Keratinocyte (primary cell): ENCODE measurements around the gene CTAG1B. TPM values are rescaled to one million over a fixed set of nuclear protein-coding genes. Genes with fewer than 3 reads are reported as not detected.
"Not testable (repeated sequence)": the region's sequence is repeated elsewhere in the genome, so short reads cannot be mapped to it uniquely, and the experiment has no call there.

Source experiments
- DNase-seq: peaks from one replicate; pipeline ENCODE4 v3.0.0-alpha.2; 2011; ENCODE audit warnings: low read depth, missing footprints, low spot score
- FAIRE-seq: peaks from 2 replicates; lab custom pipeline; 2011; peaks lifted over from hg19 to GRCh38; lab: Jason Lieb, UNC
- H2AFZ ChIP-seq: 2 replicates; pipeline ENCODE4 v1.6.0; 2012; ENCODE audit warnings: low read length, control low read depth, inconsistent platforms; ENCODE audit not compliant: control insufficient read depth
- H3K27ac ChIP-seq: 2 replicates; pipeline ENCODE4 v1.5.1; 2011; ENCODE audit warnings: low read length; ENCODE audit not compliant: control insufficient read depth, insufficient read depth
- H3K27me3 ChIP-seq: 3 replicates; pipeline ENCODE4 v1.6.0; 2011; ENCODE audit warnings: low read length; ENCODE audit not compliant: control insufficient read depth, insufficient read depth; ENCODE audit errors: extremely low read depth
- H3K36me3 ChIP-seq, 2 experiments: 2 replicates in 1 of 2; 3 replicates in 1 of 2; pipeline ENCODE4 v1.5.1; 2011; ENCODE audit warnings: low read length in 2 of 2, mild to moderate bottlenecking in 1 of 2; ENCODE audit not compliant: control insufficient read depth in 2 of 2, insufficient read depth in 2 of 2; ENCODE audit errors: extremely low read depth in 1 of 2
- H3K4me1 ChIP-seq: 3 replicates; pipeline ENCODE4 v1.5.1; 2011; ENCODE audit warnings: low read length; ENCODE audit not compliant: control insufficient read depth, insufficient read depth; ENCODE audit errors: extremely low read depth
- H3K4me2 ChIP-seq: 3 replicates; pipeline ENCODE4 v1.6.0; 2011; ENCODE audit warnings: low read depth, low read length; ENCODE audit not compliant: control insufficient read depth, insufficient read depth; ENCODE audit errors: extremely low read depth
- H3K4me3 ChIP-seq, 3 experiments: fragments of 200-600 bp in 1 of 3; sonication (generic) in 1 of 3; 2 replicates in 2 of 3; 3 replicates in 1 of 3; pipeline ENCODE4 v1.5.1; 2011 to 2016; ENCODE audit warnings: low read length in 3 of 3, mild to moderate bottlenecking in 3 of 3, control low read depth in 2 of 3, inconsistent platforms in 1 of 3, low read depth in 1 of 3, mixed read lengths in 1 of 3, mixed run types in 1 of 3, moderate library complexity in 1 of 3; ENCODE audit not compliant: control insufficient read depth in 2 of 3, insufficient read depth in 2 of 3; ENCODE audit errors: extremely low read depth in 1 of 3
- H3K79me2 ChIP-seq: 2 replicates; pipeline ENCODE4 v1.6.0; 2012; ENCODE audit warnings: low read length; ENCODE audit not compliant: control insufficient read depth, insufficient read depth
- H3K9ac ChIP-seq: 3 replicates; pipeline ENCODE4 v1.6.0; 2011; ENCODE audit warnings: low read length; ENCODE audit not compliant: control insufficient read depth, insufficient read depth; ENCODE audit errors: extremely low read depth
- H3K9me1 ChIP-seq: 3 replicates; pipeline ENCODE4 v1.6.0; 2011; ENCODE audit warnings: low read length; ENCODE audit not compliant: control insufficient read depth, insufficient read depth; ENCODE audit errors: extremely low read depth
- H3K9me3 ChIP-seq: 2 replicates; pipeline ENCODE4 v1.5.1; 2012; ENCODE audit warnings: low read depth, low read length; ENCODE audit not compliant: control insufficient read depth
- H4K20me1 ChIP-seq: 3 replicates; pipeline ENCODE4 v1.6.0; 2011; ENCODE audit warnings: low read length; ENCODE audit not compliant: control insufficient read depth, insufficient read depth; ENCODE audit errors: extremely low read depth
- EZH2 ChIP-seq: IDR thresholded peaks from one replicate; pipeline ENCODE4 v1.6.1; 2012; ENCODE audit warnings: inconsistent platforms, mild to moderate bottlenecking, low read length, moderate library complexity
- dilution Hi-C: fragments of 300-500 bp; cut with MboI; formaldehyde crosslinking; loops from one replicate; pipeline ENCODE4 v1.7.0; 2020; ENCODE audit warnings: low sequenced_read_pairs; ENCODE audit not compliant: extremely low pct_ligation_motif_present
- polyA plus RNA-seq, 5 experiments: library from polyadenylated mRNA; depleted of rRNA in 3 of 5; stranded (reverse) in 3 of 5; stranded (forward) in 1 of 5; unstranded in 1 of 5; fragments of >200 nt; gene quantifications; 1 replicate in 1 of 5; 2 replicates in 3 of 5; 3 replicates in 1 of 5; pipeline versions ENCODE4 v1.2.1 to v1.2.3, GENCODE V29; 2011 to 2012; ENCODE audit warnings: missing spikeins in 2 of 5, low read depth in 1 of 5, low replicate concordance in 1 of 5
- TF ChIP-seq, protein P1 (sequence below), 3 experiments: IDR thresholded peaks in 1 of 3; conservative IDR thresholded peaks in 1 of 3; optimal IDR thresholded peaks in 1 of 3; 2 replicates in 2 of 3; 3 replicates in 1 of 3; pipeline versions ENCODE3 to v1.5.1; 2011; ENCODE audit warnings: low read length in 3 of 3, mild to moderate bottlenecking in 3 of 3, moderate library complexity in 2 of 3, control low read depth in 1 of 3, inconsistent platforms in 1 of 3; ENCODE audit not compliant: insufficient read depth in 2 of 3; ENCODE audit errors: extremely low read depth in 1 of 3

The CTAG1B gene
- polyA plus RNA-seq, 1 donor (not counting 4 experiments of a cell fraction or from before 2014, with no cell fraction given), result not detected

DNA sequence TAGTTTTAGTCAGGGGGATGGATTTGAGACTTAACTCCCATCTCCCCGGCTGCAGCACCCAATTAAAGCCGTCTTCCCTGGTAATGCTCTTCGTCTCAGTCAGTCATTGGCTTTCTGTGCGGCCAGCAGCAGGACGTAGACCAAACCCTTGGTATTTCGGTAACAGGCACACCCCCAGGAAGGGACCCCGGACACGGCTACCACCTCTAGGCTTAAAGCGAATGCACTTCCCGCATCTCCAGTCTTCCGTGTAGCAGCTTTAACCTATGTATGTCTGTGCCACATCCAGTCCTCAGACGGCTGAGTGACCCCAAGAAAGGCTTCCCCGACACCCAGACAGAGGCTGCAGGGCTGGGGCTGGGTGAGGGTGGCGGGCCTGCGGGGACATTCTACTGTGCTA is 35.8 kb upstream of the CTAG1B start:
- Histone ChIP-seq H3K4me2 (no peak overlapping the region), H3K4me3 (no peak overlapping the region), H3K79me2 (no peaks in the 10 kb centered on the region), H3K4me1 (no peaks in the 10 kb centered on the region), H3K27ac (no peak overlapping the region), H4K20me1 (no peaks in the 10 kb centered on the region), H2AFZ (no peak overlapping the region), H3K9me1 (no peaks in the 10 kb centered on the region), H3K27me3 (no peaks in the 10 kb centered on the region), H3K9ac (no peak overlapping the region), H3K36me3 (no peaks in the 10 kb centered on the region), H3K9me3 (peaks cover under 1% of the 10 kb centered on the region)
- TF ChIP-seq EZH2, result no peak
- TF ChIP-seq, protein P1, sequence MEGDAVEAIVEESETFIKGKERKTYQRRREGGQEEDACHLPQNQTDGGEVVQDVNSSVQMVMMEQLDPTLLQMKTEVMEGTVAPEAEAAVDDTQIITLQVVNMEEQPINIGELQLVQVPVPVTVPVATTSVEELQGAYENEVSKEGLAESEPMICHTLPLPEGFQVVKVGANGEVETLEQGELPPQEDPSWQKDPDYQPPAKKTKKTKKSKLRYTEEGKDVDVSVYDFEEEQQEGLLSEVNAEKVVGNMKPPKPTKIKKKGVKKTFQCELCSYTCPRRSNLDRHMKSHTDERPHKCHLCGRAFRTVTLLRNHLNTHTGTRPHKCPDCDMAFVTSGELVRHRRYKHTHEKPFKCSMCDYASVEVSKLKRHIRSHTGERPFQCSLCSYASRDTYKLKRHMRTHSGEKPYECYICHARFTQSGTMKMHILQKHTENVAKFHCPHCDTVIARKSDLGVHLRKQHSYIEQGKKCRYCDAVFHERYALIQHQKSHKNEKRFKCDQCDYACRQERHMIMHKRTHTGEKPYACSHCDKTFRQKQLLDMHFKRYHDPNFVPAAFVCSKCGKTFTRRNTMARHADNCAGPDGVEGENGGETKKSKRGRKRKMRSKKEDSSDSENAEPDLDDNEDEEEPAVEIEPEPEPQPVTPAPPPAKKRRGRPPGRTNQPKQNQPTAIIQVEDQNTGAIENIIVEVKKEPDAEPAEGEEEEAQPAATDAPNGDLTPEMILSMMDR (optimal IDR thresholded peaks at IDR 0.05 in 1 of 3, IDR thresholded peaks at IDR 0.05 in 1 of 3, conservative IDR thresholded peaks at IDR 0.05 in 1 of 3; ENCODE audit: extremely low read depth in 1 of 3, insufficient read depth in 2 of 3, low read length in 3 of 3), result no peak
- dilution Hi-C loops, result no loop called here
- FAIRE-seq (no peak), DNase-seq (no peak)

GRCh38 chrX:154654372-154654771 is 35.3 kb upstream of the CTAG1B start:
- dilution Hi-C loops, result no loop called here
- DNase-seq (no peak), FAIRE-seq (no peak)
- no peaks in the 10 kb centered on the region for H3K4me1 ChIP-seq
- TF ChIP-seq, protein P1 (optimal IDR thresholded peaks at IDR 0.05 in 1 of 3, IDR thresholded peaks at IDR 0.05 in 1 of 3, conservative IDR thresholded peaks at IDR 0.05 in 1 of 3; ENCODE audit: extremely low read depth in 1 of 3, insufficient read depth in 2 of 3, low read length in 3 of 3), result no peak
- no peak for TF ChIP-seq EZH2
- no peak overlapping the region for H3K4me2 ChIP-seq
- H3K27ac ChIP-seq, result no peak overlapping the region
- no peaks in the 10 kb centered on the region for H3K27me3 ChIP-seq
- no peak overlapping the region for H3K4me3 ChIP-seq
- H3K36me3 ChIP-seq, result no peaks in the 10 kb centered on the region
- H2AFZ ChIP-seq, result no peak overlapping the region
- no peaks in the 10 kb centered on the region for H3K9me1 ChIP-seq
- H3K9me3 ChIP-seq, result no peaks in the 10 kb centered on the region
- H4K20me1 ChIP-seq, result no peaks in the 10 kb centered on the region
- no peaks in the 10 kb centered on the region for H3K79me2 ChIP-seq
- H3K9ac ChIP-seq, result no peak overlapping the region

DNA sequence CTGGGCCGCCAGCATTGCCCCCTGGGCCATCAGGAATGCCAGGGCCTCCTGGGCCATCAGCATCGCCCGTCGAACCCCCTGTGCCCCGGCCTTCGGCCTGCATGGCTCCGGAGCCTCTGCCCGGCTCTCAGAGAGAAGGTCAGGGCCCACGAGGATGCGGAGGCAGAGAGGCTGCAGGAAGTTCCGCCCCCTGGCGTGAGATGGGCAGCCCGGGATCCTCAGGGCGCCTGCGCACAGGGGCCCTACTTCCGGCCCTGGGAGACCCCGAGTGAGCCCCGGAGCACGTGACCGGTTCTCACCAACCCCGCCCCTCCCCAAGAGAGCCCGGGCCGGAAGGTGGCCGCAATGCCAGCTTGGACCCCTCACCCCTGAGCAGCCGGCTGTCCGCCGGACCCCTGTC is 34.3 kb upstream of the CTAG1B start, which contains the start of gene CTAG2:
TSS of gene CTAG2 (minus strand) at position 167 of the 400 bp plus-strand sequence. CDS start at position 103, 64 bp downstream.
- H3K4me1 ChIP-seq, H3K4me3 ChIP-seq, H3K9me1 ChIP-seq, H3K79me2 ChIP-seq, DNase-seq, H3K27me3 ChIP-seq, H3K4me2 ChIP-seq, H2AFZ ChIP-seq, H3K36me3 ChIP-seq, FAIRE-seq, H3K27ac ChIP-seq, H3K9me3 ChIP-seq, H4K20me1 ChIP-seq, dilution Hi-C loops, H3K9ac ChIP-seq: not testable (repeated sequence)
